ENCODE results near the gene ASCC1.

The ASCC1 gene

DNA sequence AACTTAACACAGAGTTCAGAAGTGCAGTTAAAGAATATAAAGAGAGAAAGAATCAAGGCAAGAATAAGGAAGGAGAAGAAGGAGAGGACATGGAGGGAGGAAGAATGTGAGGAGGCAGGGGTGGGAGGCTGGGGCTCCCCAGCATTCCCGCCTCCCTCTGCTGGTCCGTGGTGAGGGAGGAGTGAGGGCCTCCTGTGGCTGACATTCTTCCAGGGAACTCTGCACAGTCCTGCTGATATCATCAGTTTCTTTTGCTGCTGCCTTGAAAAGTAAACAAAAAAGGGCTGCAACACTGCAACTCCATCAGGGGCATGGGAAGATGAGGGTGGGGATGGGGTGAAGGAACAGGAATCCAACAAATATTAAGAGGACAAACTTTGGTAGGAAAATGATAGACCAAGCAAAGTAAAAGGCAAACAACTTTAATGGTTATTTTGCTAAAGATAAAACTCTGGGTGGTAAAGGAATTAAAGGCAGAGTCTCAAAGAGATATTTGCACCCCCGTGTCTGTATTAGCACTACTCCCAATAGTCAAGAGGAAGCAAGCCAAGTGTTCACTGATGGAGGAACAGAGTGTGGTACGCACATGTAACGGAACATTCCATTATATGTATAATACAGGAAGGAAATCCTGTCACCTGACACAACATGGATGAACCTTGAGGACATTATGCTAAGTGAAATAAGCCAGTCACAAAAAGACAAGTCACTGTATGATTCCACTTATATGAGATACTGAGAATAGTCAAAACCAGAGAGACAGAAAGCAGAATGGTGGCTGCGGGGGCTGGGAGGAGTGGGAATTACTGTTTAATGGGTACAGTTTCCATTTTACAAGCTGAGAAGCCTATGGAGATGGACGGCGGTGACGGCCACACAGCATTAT lies 119.7 kb downstream of the ASCC1 start:
- DNase-seq = no peak

DNA sequence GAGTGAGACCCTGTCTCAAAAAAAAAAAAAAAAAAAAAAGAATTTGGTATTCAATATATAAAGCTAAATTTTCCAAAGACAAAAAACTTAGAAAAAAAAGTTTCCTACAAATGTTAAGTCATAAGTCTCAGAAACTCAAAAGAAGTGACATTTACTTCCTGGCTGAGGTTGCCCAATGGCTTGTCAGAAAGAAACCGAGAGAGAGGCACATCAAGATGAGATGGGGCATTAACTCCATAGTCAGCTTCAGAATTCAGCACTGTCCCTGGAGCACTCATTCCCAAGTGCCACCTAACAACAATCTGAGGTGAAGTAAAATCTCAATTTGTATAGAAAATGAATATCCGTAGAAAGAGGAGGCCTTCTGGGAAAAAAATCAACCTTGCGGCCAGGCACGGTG lies 120.9 kb downstream of the ASCC1 start:
- DNase-seq = no peak

DNA sequence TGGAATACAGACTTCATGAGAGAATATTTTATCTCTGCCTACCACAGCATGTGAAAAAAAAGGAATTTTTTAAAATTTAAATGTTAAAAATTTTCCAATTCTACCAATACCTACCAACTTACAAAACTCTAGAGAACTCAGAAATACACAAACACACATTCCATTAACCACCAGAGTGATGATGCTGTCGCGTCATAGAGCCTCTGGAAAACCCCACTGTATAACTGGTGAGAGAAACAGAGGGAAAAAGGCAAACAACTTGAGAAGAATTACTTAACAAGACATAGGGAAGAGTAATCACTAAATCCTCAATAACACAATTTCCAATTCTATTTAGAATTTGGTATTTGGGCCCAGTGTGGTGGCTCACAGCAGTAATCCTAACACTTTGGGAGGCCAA lies 121.5 kb downstream of the ASCC1 start:
- DNase-seq = no peak

- no peak for DNase-seq
Measured at GRCh38 chr10:72093450-72093849, 122.6 kb downstream of the ASCC1 start.

GRCh38 chr10:72092987-72093386 lies 123.1 kb downstream of the ASCC1 start:
- no peak for DNase-seq

DNA sequence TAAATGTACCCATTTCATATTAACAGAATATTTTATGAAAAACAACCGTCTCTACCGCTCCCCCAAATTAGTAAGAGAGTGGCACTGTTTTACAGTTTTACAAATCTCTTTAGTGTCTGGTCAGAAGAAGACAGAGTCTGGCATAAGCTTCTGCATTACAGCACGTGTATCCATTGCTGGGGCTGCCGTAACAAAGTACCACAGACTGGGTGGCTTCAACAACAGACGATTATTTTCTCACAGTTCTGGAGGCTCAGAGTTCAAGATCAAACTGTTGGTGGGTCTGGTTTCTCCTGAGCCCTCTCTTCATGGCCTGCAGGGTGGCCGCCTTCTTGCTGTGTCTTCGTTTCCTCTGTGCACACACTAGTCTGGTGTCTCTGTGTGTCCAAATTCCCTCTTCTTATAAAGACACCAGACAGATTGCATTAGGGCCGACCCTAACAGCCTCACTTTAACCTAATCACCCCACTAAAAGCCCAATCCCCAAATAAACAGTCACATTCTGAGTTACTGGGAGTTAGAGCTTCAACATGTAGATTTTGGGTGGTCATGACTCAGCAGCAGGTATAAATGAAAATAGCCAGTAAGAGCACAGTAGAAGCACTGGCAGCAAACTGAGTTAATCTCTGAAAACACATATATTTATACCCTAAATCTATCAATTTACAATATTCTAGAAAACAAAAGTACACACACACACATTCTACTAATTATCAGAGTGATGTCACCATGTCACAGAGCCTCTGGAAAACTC lies 123.7 kb downstream of the ASCC1 start:
- no peak for DNase-seq

- DNase-seq = no peak
Measured at GRCh38 chr10:72090326-72090725, 125.8 kb downstream of the ASCC1 start.

GRCh38 chr10:72089618-72090017 lies 126.5 kb downstream of the ASCC1 start:
- DNase-seq = peak in 1 of 3 experiments; percentile 13

- DNase-seq = peak in 1 of 3 experiments; percentile 69
Measured at GRCh38 chr10:72088889-72089575, 127.0 kb downstream of the ASCC1 start.

GRCh38 chr10:72087969-72088888 lies 127.8 kb downstream of the ASCC1 start, which contains the start of gene SPOCK2:
Gene SPOCK2, minus strand, starts transcription at chr10:72088551. Its CDS starts 223 bp downstream, at chr10:72088328.
- peak in 2 of 3 experiments; percentile 56 to 69 for DNase-seq

- no peak for DNase-seq
Measured at GRCh38 chr10:72087392-72087968, 128.6 kb downstream of the ASCC1 start.

DNA sequence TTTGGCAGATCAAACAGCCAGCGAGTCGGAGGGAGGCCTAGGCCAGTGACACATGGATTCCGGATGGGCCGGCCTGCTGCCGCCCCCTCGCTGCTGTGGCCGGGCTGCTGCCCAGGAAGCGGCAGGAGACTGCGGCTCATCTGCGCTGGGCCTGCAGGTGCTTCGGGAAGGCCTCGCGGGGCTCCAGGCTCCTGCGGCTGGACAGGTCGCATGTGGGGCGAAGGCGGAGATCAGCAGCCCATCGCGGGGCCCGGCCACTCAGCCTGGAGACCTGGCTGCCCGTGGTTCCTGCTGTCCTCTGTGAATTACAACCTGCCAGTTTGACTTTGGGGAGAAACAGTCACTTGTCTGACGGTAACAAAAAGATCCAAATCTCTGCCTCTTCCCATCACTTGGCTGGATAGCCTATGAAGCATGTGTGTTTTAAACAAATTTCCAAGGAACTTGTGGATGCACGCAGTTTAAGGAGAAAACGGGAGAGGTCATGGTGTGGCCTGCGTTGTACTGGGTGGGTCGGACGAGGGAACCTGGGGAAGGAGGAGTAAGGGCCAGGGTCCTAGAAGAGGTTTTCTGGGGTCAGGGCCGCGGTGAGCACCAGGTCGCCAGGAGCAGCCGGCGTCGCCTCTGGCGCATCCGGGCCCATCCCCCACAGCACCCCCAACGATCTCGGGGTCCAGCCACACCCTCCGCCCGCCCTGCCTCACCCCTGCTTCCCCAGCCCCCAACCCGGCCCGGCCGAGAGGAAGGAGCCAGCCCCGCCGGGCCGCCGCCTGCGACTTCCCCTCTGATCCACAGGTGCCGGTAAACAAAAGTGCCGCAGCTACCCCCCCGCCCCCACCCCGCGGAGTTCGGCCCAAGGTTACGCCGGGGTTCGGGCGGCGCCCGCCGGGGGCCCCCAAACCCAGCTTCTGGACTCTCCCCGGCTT lies 129.3 kb downstream of the ASCC1 start:
- DNase-seq = no peak

DNA sequence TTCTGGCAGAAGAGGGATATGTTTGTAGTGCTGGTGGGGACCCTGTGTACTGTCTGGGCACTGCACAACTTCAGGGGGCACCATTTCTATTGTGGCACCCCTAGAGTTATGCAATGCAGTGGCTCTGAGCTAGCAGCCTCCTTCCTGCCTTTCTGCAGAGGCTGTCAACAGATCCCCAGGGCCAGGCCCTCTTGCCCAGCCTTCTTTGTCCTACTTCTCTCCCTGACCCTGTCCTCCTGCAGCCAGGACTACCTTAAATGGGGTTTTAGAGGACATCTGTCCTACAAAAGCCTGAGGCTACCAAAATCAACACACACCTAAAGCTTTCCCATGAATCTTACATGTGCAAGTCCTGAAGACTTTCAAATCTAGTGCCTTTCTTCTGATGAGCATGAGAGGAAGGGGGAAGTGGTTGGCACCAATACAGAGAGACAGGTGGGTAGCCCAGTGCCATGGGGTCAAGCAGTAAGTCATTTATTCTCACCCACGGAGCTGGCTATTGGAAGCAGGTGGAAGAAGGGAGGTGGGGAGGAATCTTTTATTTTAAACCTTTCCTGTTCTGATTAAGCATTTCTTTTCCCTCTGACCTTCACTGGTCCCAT lies 130.1 kb downstream of the ASCC1 start:
- DNase-seq = no peak

DNA sequence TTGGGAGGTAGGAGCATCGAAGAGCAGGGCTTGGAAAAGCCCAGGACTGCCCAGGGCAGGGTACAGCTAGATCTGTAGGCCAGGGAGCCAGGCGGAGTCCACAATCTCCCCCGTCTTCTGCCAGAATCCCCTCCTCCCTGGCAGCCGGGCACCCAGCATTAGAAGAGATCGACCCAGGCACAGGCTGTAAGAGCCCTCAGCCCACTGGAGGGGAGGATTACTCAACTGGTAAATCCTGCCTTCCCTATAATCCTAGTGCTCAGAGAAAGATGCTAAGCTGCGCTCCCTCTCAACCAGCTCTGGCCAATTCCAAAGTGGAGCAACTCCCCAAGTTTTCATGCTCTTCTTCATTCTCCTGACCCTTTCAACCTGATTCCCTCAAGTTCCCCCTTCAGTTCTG lies 130.9 kb downstream of the ASCC1 start:
- no peak for DNase-seq

- DNase-seq = no peak
Measured at GRCh38 chr10:72083790-72084459, 132.2 kb downstream of the ASCC1 start.

DNA sequence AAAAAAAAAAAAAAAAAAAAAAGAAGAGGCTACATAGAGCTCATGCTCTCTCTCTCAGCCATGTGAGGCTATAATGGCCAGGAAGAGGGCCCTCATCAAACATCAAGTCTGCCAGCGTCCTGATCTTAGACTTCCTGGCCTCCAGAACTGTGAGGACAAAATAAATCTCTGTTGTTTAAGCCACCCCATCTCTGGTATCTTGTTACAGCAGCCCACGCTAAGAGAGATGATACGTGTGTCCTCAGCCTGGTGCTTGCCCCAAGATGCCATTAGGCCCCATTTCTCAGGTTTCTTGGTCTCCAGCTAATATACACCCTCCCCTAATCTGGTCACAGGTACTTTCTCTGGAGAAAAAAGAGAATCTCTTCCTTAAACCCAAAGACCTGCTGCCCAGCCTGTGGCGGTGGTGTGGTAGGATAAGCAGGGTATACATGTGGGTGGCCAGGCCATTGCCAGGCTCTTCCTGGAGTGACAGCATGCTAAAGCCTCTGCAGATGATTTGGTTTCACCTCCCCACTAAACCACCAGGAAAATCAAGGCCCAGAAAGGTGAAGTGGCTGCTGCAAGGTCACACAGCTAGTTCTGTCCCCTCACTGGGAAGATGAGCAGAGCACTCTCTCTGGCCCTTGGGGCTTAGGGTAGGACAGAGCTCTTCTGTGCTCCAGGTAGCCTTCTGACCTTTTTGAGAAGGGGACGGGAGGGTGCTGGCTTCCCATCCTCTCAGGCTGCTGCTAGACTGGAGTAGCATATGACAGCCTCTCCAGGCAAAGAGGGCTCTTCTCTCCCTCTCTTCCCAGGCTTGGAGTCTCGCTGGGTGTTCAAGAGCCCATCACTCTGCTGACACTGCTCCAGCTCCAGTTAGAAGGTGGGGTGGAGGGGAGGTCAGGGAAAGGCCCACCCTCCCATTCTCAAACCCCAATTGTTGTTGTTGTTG lies 133.0 kb downstream of the ASCC1 start:
- DNase-seq = peak in 1 of 3 experiments; percentile 7

DNA sequence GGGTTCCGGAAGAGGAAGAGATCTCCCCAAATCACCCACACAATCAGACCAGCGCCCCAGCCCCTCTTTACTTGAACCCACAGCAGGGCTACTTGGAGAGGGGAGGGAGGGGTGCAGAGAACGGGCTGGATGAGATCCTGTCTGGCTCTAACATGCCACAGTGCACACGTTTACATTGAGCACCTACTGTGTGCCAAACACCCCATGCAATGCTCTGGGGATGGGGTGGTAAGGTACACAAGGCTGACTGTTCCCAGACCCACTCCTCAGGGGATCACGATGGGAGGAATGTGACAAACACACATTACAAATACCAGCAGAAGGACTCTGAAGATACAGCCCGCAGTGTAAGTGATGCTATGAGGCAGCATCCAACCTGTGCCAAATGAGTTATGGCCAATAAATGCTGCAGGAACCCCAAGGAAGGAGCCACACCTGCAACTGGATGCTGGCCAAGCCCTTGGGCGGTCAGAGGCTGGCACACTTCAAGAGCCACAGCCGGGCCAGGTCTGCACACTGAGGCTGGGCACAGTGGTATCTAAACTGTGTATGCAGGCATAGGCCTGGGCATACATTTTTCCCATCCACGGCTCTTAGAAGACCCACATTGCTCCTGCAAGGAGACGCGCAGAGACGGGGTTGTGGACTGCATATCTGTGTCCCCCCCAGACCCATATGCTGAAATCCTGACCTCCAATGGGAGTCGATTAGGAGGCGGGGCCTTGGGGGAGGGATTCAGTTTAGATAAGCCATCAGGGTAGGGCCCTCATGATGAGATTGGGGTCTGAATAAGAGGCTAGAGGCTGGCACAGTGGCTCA lies 134.1 kb downstream of the ASCC1 start:
- peak in 1 of 3 experiments; percentile 2 for DNase-seq

Measured in NCI-H1417 (cell line).